ENCODE data around the gene MLH1. TPM values are rescaled to one million over a fixed set of nuclear protein-coding genes. Genes with fewer than 3 reads are reported as not detected.
"Not testable (repeated sequence)": the region's sequence is repeated elsewhere in the genome, so short reads cannot be mapped to it uniquely, and the experiment has no call there.

The MLH1 gene
- total RNA-seq, 1 donor from 2014 or later: 42.9 TPM

DNA sequence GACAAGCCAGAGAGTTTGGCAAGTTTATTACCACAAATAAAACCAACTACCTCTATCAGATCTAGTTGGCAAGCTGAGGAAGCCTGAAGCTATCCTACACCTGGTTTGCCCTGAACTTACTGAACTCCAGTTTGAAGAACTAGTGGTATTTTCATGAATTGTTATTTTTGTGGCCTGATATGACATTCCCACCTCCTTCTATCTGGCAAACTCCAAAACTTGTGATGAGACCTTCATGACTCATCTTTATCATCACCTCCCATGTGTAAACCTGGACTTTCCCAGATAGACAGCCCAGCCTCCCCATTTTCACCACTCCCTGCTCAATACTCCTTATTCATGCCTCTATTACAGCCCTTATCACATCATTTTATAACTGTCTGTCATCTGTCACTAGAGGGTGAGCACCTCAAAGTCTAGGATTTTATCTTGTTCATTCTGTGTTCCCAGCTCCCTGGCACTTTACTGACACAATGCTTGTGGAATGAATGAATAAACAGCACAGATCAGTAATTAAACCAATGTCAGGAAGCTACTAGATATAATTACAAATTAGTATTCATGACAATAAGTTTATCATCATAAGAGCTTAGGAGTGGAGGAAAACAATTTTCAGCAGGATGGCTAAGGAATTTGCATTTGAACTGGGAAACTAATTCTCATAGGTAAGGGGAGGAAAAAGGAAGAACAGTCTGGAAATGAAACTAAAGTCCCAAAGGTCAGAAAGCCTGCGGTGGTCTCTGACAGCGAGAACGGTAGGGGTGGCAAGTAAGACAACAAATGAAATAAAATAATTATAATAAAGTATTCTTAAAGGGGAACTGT, 35.2 kb upstream of the MLH1 start:
- DNase-seq (ENCODE audit: low spot score): no peak

DNA sequence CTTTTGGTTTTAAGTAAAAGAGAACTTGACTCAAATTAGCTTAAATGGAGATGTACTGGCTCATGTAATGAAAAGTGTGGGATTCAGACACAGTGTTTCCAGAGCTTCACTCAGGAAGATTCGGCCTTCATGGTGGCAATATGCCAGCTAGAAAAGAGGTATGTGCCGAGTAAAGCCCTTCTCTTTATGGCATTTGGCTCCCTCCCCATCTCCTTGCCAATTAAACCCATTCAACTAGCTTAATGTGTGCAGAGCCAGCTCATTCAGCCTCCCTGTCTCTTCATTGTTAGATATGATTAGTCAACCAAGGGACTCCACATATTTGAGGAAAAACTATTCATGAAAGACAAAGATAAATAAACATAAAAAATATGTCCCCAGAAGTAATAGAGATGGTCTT, 33.5 kb upstream of the MLH1 start:
- Mint-ChIP-seq H3K4me3 (ENCODE audit: unreplicated experiment) (no peak overlapping the region), H3K27ac (ENCODE audit: unreplicated experiment) (no peak overlapping the region), H3K9me3 (ENCODE audit: unreplicated experiment) (no peaks in the 10 kb centered on the region), H3K36me3 (ENCODE audit: low read depth, unreplicated experiment) (no peaks in the 10 kb centered on the region), H3K4me1 (ENCODE audit: unreplicated experiment) (no peaks in the 10 kb centered on the region), H3K27me3 (ENCODE audit: unreplicated experiment) (no peaks in the 10 kb centered on the region)
- DNase-seq (ENCODE audit: low spot score): no peak
- TF ChIP-seq, protein P1, sequence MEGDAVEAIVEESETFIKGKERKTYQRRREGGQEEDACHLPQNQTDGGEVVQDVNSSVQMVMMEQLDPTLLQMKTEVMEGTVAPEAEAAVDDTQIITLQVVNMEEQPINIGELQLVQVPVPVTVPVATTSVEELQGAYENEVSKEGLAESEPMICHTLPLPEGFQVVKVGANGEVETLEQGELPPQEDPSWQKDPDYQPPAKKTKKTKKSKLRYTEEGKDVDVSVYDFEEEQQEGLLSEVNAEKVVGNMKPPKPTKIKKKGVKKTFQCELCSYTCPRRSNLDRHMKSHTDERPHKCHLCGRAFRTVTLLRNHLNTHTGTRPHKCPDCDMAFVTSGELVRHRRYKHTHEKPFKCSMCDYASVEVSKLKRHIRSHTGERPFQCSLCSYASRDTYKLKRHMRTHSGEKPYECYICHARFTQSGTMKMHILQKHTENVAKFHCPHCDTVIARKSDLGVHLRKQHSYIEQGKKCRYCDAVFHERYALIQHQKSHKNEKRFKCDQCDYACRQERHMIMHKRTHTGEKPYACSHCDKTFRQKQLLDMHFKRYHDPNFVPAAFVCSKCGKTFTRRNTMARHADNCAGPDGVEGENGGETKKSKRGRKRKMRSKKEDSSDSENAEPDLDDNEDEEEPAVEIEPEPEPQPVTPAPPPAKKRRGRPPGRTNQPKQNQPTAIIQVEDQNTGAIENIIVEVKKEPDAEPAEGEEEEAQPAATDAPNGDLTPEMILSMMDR (IDR thresholded peaks at IDR 0.05; ENCODE audit: unreplicated experiment): no peak

More for the DNA sequence above, 35.2 kb upstream of the MLH1 start:
- TF ChIP-seq, protein P1 (IDR thresholded peaks at IDR 0.05; ENCODE audit: unreplicated experiment): no peak
- Mint-ChIP-seq H3K36me3 (ENCODE audit: low read depth, unreplicated experiment) (no peaks in the 10 kb centered on the region), H3K4me1 (ENCODE audit: unreplicated experiment) (no peaks in the 10 kb centered on the region), H3K4me3 (ENCODE audit: unreplicated experiment) (no peak overlapping the region), H3K9me3 (ENCODE audit: unreplicated experiment) (no peaks in the 10 kb centered on the region), H3K27ac (ENCODE audit: unreplicated experiment) (peak overlapping the region; percentile 9), H3K27me3 (ENCODE audit: unreplicated experiment) (no peaks in the 10 kb centered on the region)

DNA sequence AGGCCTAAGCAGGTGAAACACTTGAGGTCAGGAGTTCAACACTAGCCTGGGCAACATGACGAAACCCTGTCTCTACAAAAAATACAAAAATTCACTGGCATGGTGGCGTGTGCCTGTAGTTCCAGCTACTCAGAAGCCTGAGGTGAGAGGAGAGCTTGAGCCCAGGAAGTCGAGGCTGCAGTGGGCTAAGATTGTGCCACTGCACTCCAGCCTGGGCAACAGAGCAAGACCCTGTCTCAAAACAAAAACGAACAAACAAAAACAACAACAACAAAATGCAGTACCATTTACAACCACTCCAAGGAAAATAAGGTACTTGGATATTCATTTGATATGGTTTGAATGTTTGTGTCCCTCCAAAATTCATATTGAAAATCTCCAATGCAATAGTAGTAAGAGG, 32.8 kb upstream of the MLH1 start:
- Mint-ChIP-seq H3K4me1 (ENCODE audit: unreplicated experiment) (no peaks in the 10 kb centered on the region), H3K27me3 (ENCODE audit: unreplicated experiment) (no peaks in the 10 kb centered on the region), H3K36me3 (ENCODE audit: low read depth, unreplicated experiment) (no peaks in the 10 kb centered on the region), H3K27ac (ENCODE audit: unreplicated experiment) (no peak overlapping the region), H3K9me3 (ENCODE audit: unreplicated experiment) (no peaks in the 10 kb centered on the region), H3K4me3 (ENCODE audit: unreplicated experiment) (no peak overlapping the region)
- TF ChIP-seq, protein P1 (IDR thresholded peaks at IDR 0.05; ENCODE audit: unreplicated experiment): peak; percentile 17
- no peak for DNase-seq (ENCODE audit: low spot score)

DNA sequence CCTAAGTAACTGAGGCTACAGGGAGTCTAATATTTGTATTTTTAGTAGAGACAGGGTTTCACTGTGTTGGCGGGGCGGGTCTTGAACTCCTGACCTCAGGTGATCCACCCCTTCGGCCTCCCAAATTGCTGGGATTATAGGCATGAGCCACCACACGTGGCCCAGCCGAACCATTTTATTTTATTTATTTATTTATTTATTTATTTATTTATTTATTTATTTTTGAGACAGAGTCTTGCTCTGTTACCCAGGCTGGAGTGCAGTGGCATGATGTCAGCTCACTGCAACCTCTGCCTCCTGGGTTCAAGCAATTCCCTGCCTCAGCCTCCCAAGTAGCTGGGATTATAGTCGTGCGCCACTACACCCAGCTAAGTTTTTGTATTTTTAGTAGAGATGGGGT, 30.3 kb upstream of the MLH1 start:
- H3K4me3 Mint-ChIP-seq (ENCODE audit: unreplicated experiment); H3K4me1 Mint-ChIP-seq (ENCODE audit: unreplicated experiment); H3K36me3 Mint-ChIP-seq (ENCODE audit: low read depth, unreplicated experiment); H3K9me3 Mint-ChIP-seq (ENCODE audit: unreplicated experiment); H3K27me3 Mint-ChIP-seq (ENCODE audit: unreplicated experiment); DNase-seq (ENCODE audit: low spot score); H3K27ac Mint-ChIP-seq (ENCODE audit: unreplicated experiment): not testable (repeated sequence)

DNA sequence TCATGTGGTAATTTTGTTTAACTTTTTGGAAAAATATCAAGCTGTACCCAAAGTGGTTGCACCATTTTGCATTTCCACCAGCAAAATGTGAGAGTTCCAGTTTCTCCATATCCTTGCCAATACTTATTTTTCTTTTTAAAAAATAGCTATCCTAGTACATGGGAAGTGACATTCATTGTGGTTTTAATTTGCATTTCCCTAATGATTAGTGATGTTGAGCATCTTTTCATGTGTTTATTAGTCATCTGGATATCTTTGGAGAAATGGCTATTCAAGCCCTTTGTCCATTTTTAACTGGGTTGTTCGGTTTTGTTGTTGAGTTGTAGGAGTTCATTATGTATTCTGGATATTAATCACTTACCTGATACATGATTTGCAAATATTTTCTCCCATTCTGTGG, 29.0 kb upstream of the MLH1 start:
- Mint-ChIP-seq H3K36me3 (ENCODE audit: low read depth, unreplicated experiment) (no peaks in the 10 kb centered on the region), H3K4me1 (ENCODE audit: unreplicated experiment) (peaks cover 5% of the 10 kb centered on the region), H3K4me3 (ENCODE audit: unreplicated experiment) (no peak overlapping the region), H3K9me3 (ENCODE audit: unreplicated experiment) (no peaks in the 10 kb centered on the region), H3K27ac (ENCODE audit: unreplicated experiment) (no peak overlapping the region), H3K27me3 (ENCODE audit: unreplicated experiment) (no peaks in the 10 kb centered on the region)
- no peak for DNase-seq (ENCODE audit: low spot score)
- TF ChIP-seq, protein P1 (IDR thresholded peaks at IDR 0.05; ENCODE audit: unreplicated experiment): no peak
